ENCODE results near the gene TAS2R46.

DNA sequence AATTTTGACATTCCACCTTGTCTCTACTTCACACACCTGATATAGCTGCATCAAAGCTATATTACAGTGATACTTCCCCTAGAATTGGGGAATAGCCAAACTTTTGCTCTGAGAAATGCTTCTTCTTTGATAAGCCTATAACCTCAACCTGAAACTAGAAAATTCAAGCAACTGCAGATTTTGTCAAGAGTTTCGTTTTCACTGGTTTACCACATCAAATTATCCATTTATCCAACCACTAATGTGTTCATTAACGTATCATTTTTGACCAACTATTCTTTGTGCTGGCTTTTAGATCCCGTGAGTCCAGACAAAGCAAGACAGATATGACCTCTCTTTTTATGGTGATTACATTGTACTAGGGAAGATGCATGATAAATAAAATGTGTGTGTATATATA, 13.5 kb upstream of the TAS2R46 start:
- TF ChIP-seq EP300 (IDR thresholded peaks at IDR 0.05) (no peak), POLR2A (IDR thresholded peaks at IDR 0.05) (no peak)
- TF ChIP-seq, protein P1, sequence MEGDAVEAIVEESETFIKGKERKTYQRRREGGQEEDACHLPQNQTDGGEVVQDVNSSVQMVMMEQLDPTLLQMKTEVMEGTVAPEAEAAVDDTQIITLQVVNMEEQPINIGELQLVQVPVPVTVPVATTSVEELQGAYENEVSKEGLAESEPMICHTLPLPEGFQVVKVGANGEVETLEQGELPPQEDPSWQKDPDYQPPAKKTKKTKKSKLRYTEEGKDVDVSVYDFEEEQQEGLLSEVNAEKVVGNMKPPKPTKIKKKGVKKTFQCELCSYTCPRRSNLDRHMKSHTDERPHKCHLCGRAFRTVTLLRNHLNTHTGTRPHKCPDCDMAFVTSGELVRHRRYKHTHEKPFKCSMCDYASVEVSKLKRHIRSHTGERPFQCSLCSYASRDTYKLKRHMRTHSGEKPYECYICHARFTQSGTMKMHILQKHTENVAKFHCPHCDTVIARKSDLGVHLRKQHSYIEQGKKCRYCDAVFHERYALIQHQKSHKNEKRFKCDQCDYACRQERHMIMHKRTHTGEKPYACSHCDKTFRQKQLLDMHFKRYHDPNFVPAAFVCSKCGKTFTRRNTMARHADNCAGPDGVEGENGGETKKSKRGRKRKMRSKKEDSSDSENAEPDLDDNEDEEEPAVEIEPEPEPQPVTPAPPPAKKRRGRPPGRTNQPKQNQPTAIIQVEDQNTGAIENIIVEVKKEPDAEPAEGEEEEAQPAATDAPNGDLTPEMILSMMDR (IDR thresholded peaks at IDR 0.05) = no peak
